ENCODE data around the gene GRAMD1B.
A peak's percentile ranks its signal among the peaks of the same experiment; 100 is the strongest.

GRAMD1B gene

DNA sequence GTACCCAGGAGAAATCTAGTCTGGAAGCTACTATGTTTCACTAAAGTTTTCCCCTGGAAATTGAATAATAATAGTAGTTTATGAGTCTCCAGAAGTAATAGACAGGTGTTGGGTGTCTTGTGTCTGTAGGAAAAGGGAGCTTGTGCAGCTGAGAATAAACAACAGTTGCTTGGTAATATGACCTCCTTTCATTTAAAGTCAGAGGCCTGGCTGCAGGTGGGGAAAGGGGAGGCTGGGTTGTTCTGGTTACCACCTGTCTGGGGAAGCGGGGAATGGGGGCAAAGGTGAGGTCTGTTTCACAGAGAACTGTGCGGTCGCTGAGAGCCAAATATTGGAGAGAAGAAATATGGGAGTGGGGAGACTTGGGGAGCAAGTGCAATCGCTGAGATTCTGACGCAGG lies 3.3 kb upstream of the GRAMD1B start:
- peaks cover 3% of the 10 kb centered on the region; the same call in 1 of the 2 replicates for H3K4me1 ChIP-seq
- H3K36me3 ChIP-seq = no peaks in the 10 kb centered on the region
- no peaks in the 10 kb centered on the region for H3K9me3 ChIP-seq
- DNase-seq = no peak
- H3K27me3 ChIP-seq = no peaks in the 10 kb centered on the region; the same call in 1 of the 2 replicates
- no peak overlapping the region for H3K4me3 ChIP-seq (ENCODE audit: low read depth, low read length)
- TF ChIP-seq, protein P1, sequence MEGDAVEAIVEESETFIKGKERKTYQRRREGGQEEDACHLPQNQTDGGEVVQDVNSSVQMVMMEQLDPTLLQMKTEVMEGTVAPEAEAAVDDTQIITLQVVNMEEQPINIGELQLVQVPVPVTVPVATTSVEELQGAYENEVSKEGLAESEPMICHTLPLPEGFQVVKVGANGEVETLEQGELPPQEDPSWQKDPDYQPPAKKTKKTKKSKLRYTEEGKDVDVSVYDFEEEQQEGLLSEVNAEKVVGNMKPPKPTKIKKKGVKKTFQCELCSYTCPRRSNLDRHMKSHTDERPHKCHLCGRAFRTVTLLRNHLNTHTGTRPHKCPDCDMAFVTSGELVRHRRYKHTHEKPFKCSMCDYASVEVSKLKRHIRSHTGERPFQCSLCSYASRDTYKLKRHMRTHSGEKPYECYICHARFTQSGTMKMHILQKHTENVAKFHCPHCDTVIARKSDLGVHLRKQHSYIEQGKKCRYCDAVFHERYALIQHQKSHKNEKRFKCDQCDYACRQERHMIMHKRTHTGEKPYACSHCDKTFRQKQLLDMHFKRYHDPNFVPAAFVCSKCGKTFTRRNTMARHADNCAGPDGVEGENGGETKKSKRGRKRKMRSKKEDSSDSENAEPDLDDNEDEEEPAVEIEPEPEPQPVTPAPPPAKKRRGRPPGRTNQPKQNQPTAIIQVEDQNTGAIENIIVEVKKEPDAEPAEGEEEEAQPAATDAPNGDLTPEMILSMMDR (IDR thresholded peaks at IDR 0.05; ENCODE audit: low read depth, low read length) = no peak

DNA sequence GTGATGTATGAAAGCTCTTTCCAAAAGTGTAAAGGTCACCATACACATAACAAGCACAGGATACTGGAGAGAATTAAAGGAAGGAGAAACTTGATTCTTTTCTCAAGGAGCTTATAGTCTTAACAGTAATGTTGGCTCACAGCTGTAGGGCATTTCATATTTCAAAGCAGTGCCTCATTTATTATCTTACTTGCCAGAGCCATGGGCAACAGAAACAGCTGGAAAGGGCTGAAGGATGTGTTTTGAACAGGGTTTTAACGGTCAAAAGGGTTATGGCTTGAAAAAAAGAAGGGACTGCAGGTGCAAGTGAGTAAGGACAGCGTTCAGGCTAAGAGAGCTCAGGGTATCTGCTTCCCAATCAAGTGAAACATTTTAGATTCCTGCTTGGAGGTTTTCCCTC lies 2.7 kb upstream of the GRAMD1B start:
- Histone ChIP-seq H3K4me1 (peaks cover 3% of the 10 kb centered on the region; the same call in 1 of the 2 replicates), H3K27me3 (no peaks in the 10 kb centered on the region; the same call in 1 of the 2 replicates)
- no peak for DNase-seq

DNA sequence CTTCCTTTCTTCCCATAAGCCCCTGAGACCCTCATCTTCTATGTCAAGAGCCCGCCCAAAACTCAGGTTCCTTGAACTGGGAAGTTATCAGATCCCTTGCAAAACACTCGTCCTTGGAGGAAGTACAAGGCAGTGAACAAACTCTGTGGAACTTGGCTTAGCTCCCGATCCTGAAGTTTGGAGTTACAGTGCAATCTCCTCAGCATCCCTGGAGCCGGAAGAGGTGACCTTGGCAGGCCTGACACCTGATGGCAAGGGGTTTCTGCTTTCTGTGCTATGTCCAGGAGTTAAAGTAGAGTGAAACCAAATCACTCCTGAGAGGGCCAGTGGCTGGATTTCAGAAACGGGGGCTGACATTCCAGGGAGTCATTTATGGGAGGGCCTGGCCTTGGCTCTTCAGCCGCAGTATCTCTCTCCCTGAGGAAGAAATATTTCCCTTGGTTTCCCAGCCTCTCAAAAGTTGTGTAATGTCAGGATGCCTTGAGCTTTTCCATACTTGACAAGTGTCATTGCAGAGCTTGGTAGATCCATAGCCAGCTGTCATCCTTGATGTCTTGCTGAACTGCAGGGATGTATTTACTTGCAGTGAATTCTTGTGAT lies 1.9 kb upstream of the GRAMD1B start:
- Histone ChIP-seq H3K4me3 (ENCODE audit: low read depth, low read length) (no peak overlapping the region), H3K27me3 (no peaks in the 10 kb centered on the region), H3K9me3 (no peaks in the 10 kb centered on the region), H3K4me1 (peaks cover 3% of the 10 kb centered on the region; the same call in 1 of the 2 replicates), H3K36me3 (no peaks in the 10 kb centered on the region)
- TF ChIP-seq, protein P1 (IDR thresholded peaks at IDR 0.05; ENCODE audit: low read depth, low read length) = no peak
- DNase-seq = no peak

More for the DNA sequence above, 2.7 kb upstream of the GRAMD1B start:
- Histone ChIP-seq H3K9me3 (no peaks in the 10 kb centered on the region), H3K4me3 (ENCODE audit: low read depth, low read length) (no peak overlapping the region), H3K36me3 (no peaks in the 10 kb centered on the region)
- TF ChIP-seq, protein P1 (IDR thresholded peaks at IDR 0.05; ENCODE audit: low read depth, low read length) = no peak

DNA sequence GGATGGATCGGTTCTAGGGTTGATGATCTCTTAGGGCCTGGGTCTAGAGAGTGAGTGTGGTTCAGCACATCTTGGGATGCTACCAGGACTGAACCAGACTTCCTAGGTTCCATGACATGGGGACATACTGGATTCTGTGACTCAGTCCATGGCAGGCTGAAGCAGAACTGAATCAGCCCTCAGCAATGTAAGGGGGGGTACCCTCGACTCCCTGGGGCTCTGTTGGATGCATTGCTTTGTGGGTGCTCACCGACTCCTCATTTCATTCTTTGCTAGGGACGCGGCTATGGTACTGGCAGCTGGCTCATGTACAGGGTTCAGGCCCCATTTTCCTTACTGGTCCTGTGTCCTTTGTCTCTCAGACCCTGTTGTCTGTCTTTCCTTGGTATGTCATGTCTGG lies 733 bp upstream of the GRAMD1B start:
- DNase-seq = no peak
- H3K4me3 ChIP-seq (ENCODE audit: low read depth, low read length) = no peak overlapping the region
- TF ChIP-seq, protein P1 (IDR thresholded peaks at IDR 0.05; ENCODE audit: low read depth, low read length) = no peak
- no peaks in the 10 kb centered on the region for H3K27me3 ChIP-seq
- no peaks in the 10 kb centered on the region for H3K36me3 ChIP-seq
- H3K4me1 ChIP-seq = peaks cover 3% of the 10 kb centered on the region; the same call in 1 of the 2 replicates
- no peaks in the 10 kb centered on the region for H3K9me3 ChIP-seq

DNA sequence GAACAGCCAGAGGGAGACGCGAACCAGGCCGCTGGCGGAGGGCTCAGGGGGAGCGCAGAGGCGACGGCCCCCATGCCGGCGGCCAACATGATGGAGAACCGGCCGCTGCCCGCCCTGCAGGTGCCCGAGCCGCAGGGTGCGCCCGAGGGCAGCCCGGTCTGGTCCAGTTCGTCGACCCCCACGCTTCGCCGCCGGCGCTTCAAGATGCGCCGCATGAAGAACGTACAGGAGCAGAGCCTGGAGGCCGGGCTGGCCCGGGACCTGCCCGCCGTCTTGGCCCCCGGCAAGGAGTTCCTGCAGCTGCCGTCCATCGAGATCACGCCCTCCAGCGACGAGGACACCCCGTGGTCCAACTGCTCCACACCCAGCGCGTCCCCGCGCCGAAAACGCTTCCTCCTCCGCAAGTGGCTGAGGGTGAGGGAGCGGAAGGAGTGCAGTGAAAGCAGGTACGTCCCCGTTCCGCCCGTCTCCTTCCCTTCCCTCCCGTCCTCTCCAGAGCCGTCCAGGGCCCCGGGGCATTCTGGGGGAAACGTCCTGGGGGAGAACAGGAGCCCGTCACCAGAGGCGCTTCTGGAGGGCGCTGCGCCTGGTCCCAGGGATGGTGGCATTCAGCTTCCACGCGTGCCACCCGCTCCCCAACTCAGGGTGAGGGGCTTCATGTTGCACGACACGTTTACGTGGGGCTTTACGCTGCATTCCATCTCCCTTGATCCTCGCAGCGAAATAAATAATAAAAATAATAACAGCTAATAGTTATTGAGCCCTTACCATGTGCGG lies 840 bp downstream of the GRAMD1B start:
- no peaks in the 10 kb centered on the region for H3K27me3 ChIP-seq
- peaks cover 3% of the 10 kb centered on the region; the same call in 1 of the 2 replicates for H3K4me1 ChIP-seq
- no peaks in the 10 kb centered on the region for H3K36me3 ChIP-seq
- DNase-seq = peak; percentile 47
- TF ChIP-seq, protein P1 (IDR thresholded peaks at IDR 0.05; ENCODE audit: low read depth, low read length) = no peak
- peak overlapping the region; percentile 77 for H3K4me3 ChIP-seq (ENCODE audit: low read depth, low read length)
- H3K9me3 ChIP-seq = no peaks in the 10 kb centered on the region

DNA sequence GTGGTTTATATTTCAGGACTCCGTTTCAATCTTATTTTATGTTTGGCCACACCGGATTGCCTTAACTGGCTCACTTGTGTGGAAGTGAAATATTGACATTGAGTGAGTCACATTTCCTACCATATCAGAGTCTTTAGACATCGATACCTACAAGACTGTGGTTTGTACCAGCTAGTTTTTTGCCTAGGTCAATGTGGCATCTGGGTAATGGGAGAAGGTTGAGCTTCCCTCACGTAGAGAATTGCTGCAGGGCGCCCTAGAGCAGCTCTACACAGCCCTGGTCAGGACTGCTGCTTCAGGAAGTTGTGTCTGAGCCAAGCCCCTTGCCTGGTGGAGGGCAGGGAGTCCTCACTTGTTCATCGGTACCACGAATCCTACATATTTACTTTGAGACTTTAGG lies 1.6 kb downstream of the GRAMD1B start:
- peaks cover 3% of the 10 kb centered on the region; the same call in 1 of the 2 replicates for H3K4me1 ChIP-seq
- TF ChIP-seq, protein P1 (IDR thresholded peaks at IDR 0.05; ENCODE audit: low read depth, low read length) = no peak
- no peak for DNase-seq
- H3K36me3 ChIP-seq = no peaks in the 10 kb centered on the region
- H3K27me3 ChIP-seq = no peaks in the 10 kb centered on the region
- H3K4me3 ChIP-seq (ENCODE audit: low read depth, low read length) = no peak overlapping the region
- no peaks in the 10 kb centered on the region for H3K9me3 ChIP-seq
